HepG2 (cell line): Measurements from ENCODE around the gene NCBP3. TPM values are rescaled to one million over a fixed set of nuclear protein-coding genes. Genes with fewer than 3 reads are reported as not detected.

ENCODE experiments used
- ATAC-seq: fragments of 200-7000 bp; cut with Tn5 transposase; 3 replicates; pipeline ENCODE4 v1.9.1; 2020; ENCODE audit warnings: mild to moderate bottlenecking, moderate library complexity
- BruUV-seq: library from RNA; stranded (reverse); fragments of 400-500 nt; replicated peaks from 2 replicates; lab custom pipeline; 2021; lab: Mats Ljungman, UMichigan
- CTCF ChIA-PET: fragments of 300-600 bp; formaldehyde crosslinking; extraction: SDS; loops from one replicate; lab custom pipeline; 2021; ENCODE audit warnings: low total read pairs, inconsistent platforms, low intra/inter-chr PET ratio; lab: Yijun Ruan, JAX
- POLR2A ChIA-PET: fragments of 350-600 bp; sonication (Branson Sonifier 250); formaldehyde crosslinking; loops from one replicate; lab custom pipeline; 2020; ENCODE audit warnings: antibody characterized with exemption, inconsistent platforms; lab: Yijun Ruan, JAX
- DNase-seq: peaks from one replicate; pipeline ENCODE4 v3.0.0-alpha.2; 2015; ENCODE audit warnings: low spot score
- FAIRE-seq: peaks from 3 replicates; lab custom pipeline; 2011; peaks lifted over from hg19 to GRCh38; lab: Jason Lieb, UNC
- H2AFZ ChIP-seq: one replicate; pipeline ENCODE4 v1.6.1; 2011; ENCODE audit warnings: low read length, inconsistent platforms
- H3K27ac ChIP-seq: fragments of 300-600 bp; 3 replicates; pipeline ENCODE4 v1.8.0; 2011; ENCODE audit warnings: mixed run types, mild to moderate bottlenecking, mixed read lengths, low read length, inconsistent platforms; ENCODE audit not compliant: insufficient read depth; ENCODE audit errors: extremely low read length
- H3K27me3 ChIP-seq, 2 experiments: fragments of 200-600 bp in 1 of 2; 2 replicates in 1 of 2; 3 replicates in 1 of 2; pipeline versions ENCODE4 v1.6.0 to v1.8.0; 2011; ENCODE audit warnings: low read length in 2 of 2, mild to moderate bottlenecking in 2 of 2, moderate library complexity in 2 of 2, inconsistent platforms in 1 of 2; ENCODE audit not compliant: insufficient read depth in 2 of 2, control insufficient read depth in 1 of 2
- H3K36me3 ChIP-seq, 2 experiments: fragments of 200-600 bp in 1 of 2; replicated peaks in 1 of 2; 2 replicates in 1 of 2; 3 replicates in 1 of 2; pipeline versions ENCODE4 v1.5.1 to v1.8.0; 2011; ENCODE audit warnings: low read length in 2 of 2, inconsistent platforms in 1 of 2; ENCODE audit not compliant: insufficient read depth in 2 of 2, control insufficient read depth in 1 of 2
- H3K4me1 ChIP-seq: 2 replicates; pipeline ENCODE4 v1.5.1; 2012; ENCODE audit warnings: low read length, inconsistent platforms; ENCODE audit not compliant: insufficient read depth
- H3K4me2 ChIP-seq: 2 replicates; pipeline ENCODE4 v1.6.0; 2011; ENCODE audit warnings: low read depth, low read length, inconsistent platforms
- H3K4me3 ChIP-seq, 3 experiments: fragments of 200-600 bp in 1 of 3; sonication (generic), shearing (Covaris generic) in 1 of 3; replicated peaks in 1 of 3; 2 replicates each; pipeline ENCODE4 v1.5.1; 2011 to 2016; ENCODE audit warnings: low read length in 3 of 3, inconsistent platforms in 2 of 3, low read depth in 2 of 3, mild to moderate bottlenecking in 2 of 3, control low read depth in 1 of 3, mixed read lengths in 1 of 3; ENCODE audit not compliant: insufficient read depth in 1 of 3
- H3K79me2 ChIP-seq: one replicate; pipeline ENCODE4 v1.6.1; 2011; ENCODE audit warnings: low read length, inconsistent platforms; ENCODE audit not compliant: insufficient read depth
- H3K9ac ChIP-seq: 2 replicates; pipeline ENCODE4 v1.6.0; 2011; ENCODE audit warnings: mild to moderate bottlenecking, low read depth, low read length, inconsistent platforms; ENCODE audit not compliant: insufficient read depth
- H3K9me3 ChIP-seq: 2 replicates; pipeline ENCODE4 v1.5.1; 2012; ENCODE audit warnings: mild to moderate bottlenecking, low read length
- H4K20me1 ChIP-seq: 2 replicates; pipeline ENCODE4 v1.6.0; 2011; ENCODE audit warnings: inconsistent platforms, mild to moderate bottlenecking, low read length, moderate library complexity; ENCODE audit not compliant: insufficient read depth
- CEBPG ChIP-seq: IDR thresholded peaks from 2 replicates; pipeline ENCODE4 v1.6.1; 2016
- DZIP1 ChIP-seq: sonication (generic); formaldehyde crosslinking; IDR thresholded peaks from 2 replicates; pipeline ENCODE4 v1.5.0; 2020; ENCODE audit warnings: mild to moderate bottlenecking, missing genetic modification reagents
- ETS1 ChIP-seq: sonication (generic); formaldehyde crosslinking; IDR thresholded peaks from 2 replicates; pipeline ENCODE4 v1.4.0; 2020; ENCODE audit warnings: missing genetic modification reagents
- FOXK1 ChIP-seq: sonication (generic); formaldehyde crosslinking; IDR thresholded peaks from 2 replicates; pipeline ENCODE4 v1.4.0; 2020; ENCODE audit warnings: low read depth, missing genetic modification reagents, borderline replicate concordance
- KDM6A ChIP-seq: IDR thresholded peaks from 2 replicates; pipeline ENCODE4 v1.6.1; 2016; ENCODE audit warnings: low read depth
- MEIS1 ChIP-seq: sonication (generic); formaldehyde crosslinking; IDR thresholded peaks from 2 replicates; pipeline ENCODE4 v1.9.0; 2021; ENCODE audit warnings: mild to moderate bottlenecking, missing genetic modification reagents, moderate library complexity, borderline replicate concordance
- MIXL1 ChIP-seq: IDR thresholded peaks from 2 replicates; pipeline ENCODE4 v1.6.1; 2016
- MXD4 ChIP-seq: IDR thresholded peaks from 2 replicates; pipeline ENCODE4 v1.6.1; 2016; ENCODE audit warnings: mild to moderate bottlenecking, missing biosample characterization, missing genetic modification reagents
- RAD21 ChIP-seq: fragments of 450-650 bp; formaldehyde crosslinking; IDR thresholded peaks from 2 replicates; pipeline ENCODE4 v1.5.0; 2020; ENCODE audit warnings: mild to moderate bottlenecking
- SCMH1 ChIP-seq: sonication (generic); formaldehyde crosslinking; IDR thresholded peaks from 2 replicates; pipeline ENCODE4 v1.9.0; 2021; ENCODE audit warnings: missing genetic modification reagents, mild to moderate bottlenecking, borderline replicate concordance
- ZBTB46 ChIP-seq: sonication (generic); formaldehyde crosslinking; IDR thresholded peaks from 2 replicates; pipeline ENCODE4 v1.4.0; 2020; ENCODE audit warnings: mild to moderate bottlenecking, missing genetic modification reagents, borderline replicate concordance
- ZFP37 ChIP-seq: sonication (generic); formaldehyde crosslinking; IDR thresholded peaks from 2 replicates; pipeline ENCODE4 v1.4.0; 2020; ENCODE audit warnings: missing genetic modification reagents, borderline replicate concordance
- ZHX1 ChIP-seq: sonication (generic); formaldehyde crosslinking; IDR thresholded peaks from 2 replicates; pipeline ENCODE4 v1.8.1; 2022; ENCODE audit warnings: low read depth, mild to moderate bottlenecking, missing genetic modification reagents
- ZNF382 ChIP-seq: sonication (generic); formaldehyde crosslinking; IDR thresholded peaks from 2 replicates; pipeline ENCODE4 v1.5.0; 2020; ENCODE audit warnings: missing genetic modification reagents, mild to moderate bottlenecking, borderline replicate concordance
- ZNF446 ChIP-seq: sonication (generic); formaldehyde crosslinking; IDR thresholded peaks from 2 replicates; pipeline ENCODE4 v1.5.0; 2020; ENCODE audit warnings: mild to moderate bottlenecking, missing genetic modification reagents
- ZNF512 ChIP-seq: sonication (generic); formaldehyde crosslinking; IDR thresholded peaks from 2 replicates; pipeline ENCODE4 v1.4.0; 2020; ENCODE audit warnings: mild to moderate bottlenecking, missing genetic modification reagents
- WGBS: methylation state at CpG from one replicate; pipeline ENCODE4 v1.1.6; 2017; ENCODE audit warnings: low lambda C conversion rate; 5-methylcytosine and 5-hydroxymethylcytosine counted together
- in situ Hi-C: cut with HindIII; loops from 2 replicates; pipeline ENCODE4 v1.10.0; 2017; ENCODE audit warnings: low pct_unique_long_range_greater_than_20kb; ENCODE audit not compliant: extremely low pct_ligation_motif_present
- intact Hi-C: fragments of 100-400 bp; cut with micrococcal nuclease; formaldehyde crosslinking; loops from one replicate; pipeline ENCODE4 v1.10.0; 2022; ENCODE audit not compliant: unreplicated experiment
- polyA plus RNA-seq, 8 experiments: library from polyadenylated mRNA; depleted of rRNA in 3 of 8; stranded (reverse) in 7 of 8; unstranded in 1 of 8; fragments of >200 nt; fragmentation: Illumina TruSeq in 4 of 8; extraction: Trizol in 4 of 8; gene quantifications; 2 replicates each; pipeline versions ENCODE4 v1.2.1 to v1.2.3, GENCODE V29; 2011 to 2016; ENCODE audit warnings: low read depth in 4 of 8, missing spikeins in 1 of 8, mixed read lengths in 1 of 8; ENCODE audit not compliant: insufficient read depth in 1 of 8
- total RNA-seq, 5 experiments: library from RNA; depleted of rRNA; stranded (reverse); fragments of >200 nt; fragmentation: Illumina TruSeq; extraction: Trizol; gene quantifications; 2 replicates each; pipeline ENCODE4 v1.2.3, GENCODE V29; 2016; ENCODE audit warnings: low read depth in 1 of 5

NCBP3 gene
- total and polyA plus RNA-seq, 2 of the 13 experiments (the other 11 are each of a cell fraction or from before 2014, with no cell fraction given): 19.5 to 24.8 TPM

- FAIRE-seq (no peak), DNase-seq (no peak), ATAC-seq (no peak)
- H4K20me1 ChIP-seq: no peaks in the 10 kb centered on the region
- H3K4me1 ChIP-seq: peaks cover 11% of the 10 kb centered on the region
- CTCF ChIA-PET: no interaction called here
- no peak overlapping the region for H3K9ac ChIP-seq
- no peak overlapping the region for H2AFZ ChIP-seq
- POLR2A ChIA-PET: no interaction called here
- BruUV-seq: no TSS peak
- H3K4me3 ChIP-seq: no peak overlapping the region
- no peaks in the 10 kb centered on the region; a peak in 1 of 5 replicates for H3K27me3 ChIP-seq
- in situ Hi-C loops (no loop called here), intact Hi-C loops (no loop called here)
- H3K9me3 ChIP-seq: no peaks in the 10 kb centered on the region
- H3K36me3 ChIP-seq: no peaks in the 10 kb centered on the region
- H3K4me2 ChIP-seq: no peak overlapping the region
- WGBS: 62% methylated on average over 2 of the region's 2 CpGs
- no peaks in the 10 kb centered on the region for H3K79me2 ChIP-seq
- H3K27ac ChIP-seq: peak overlapping the region; percentile 13
- TF ChIP-seq MXD4 (CRISPR knock-in tag): no peak
- TF ChIP-seq KDM6A (CRISPR knock-in tag): no peak
- no peak for TF ChIP-seq ZNF446 (CRISPR knock-in tag)
- TF ChIP-seq MIXL1 (CRISPR knock-in tag): no peak
- TF ChIP-seq CEBPG: no peak
- TF ChIP-seq ZBTB46 (CRISPR knock-in tag): no peak
- no peak for TF ChIP-seq DZIP1 (CRISPR knock-in tag)
- no peak for TF ChIP-seq ZFP37 (CRISPR knock-in tag)
- TF ChIP-seq MEIS1 (CRISPR knock-in tag): no peak
- no peak for TF ChIP-seq FOXK1 (CRISPR knock-in tag)
- no peak for TF ChIP-seq RAD21 (CRISPR knock-in tag)
- TF ChIP-seq SCMH1 (CRISPR knock-in tag): no peak
- TF ChIP-seq ZNF512 (CRISPR knock-in tag): no peak
- no peak for TF ChIP-seq ETS1 (CRISPR knock-in tag)
- TF ChIP-seq ZHX1: no peak
- TF ChIP-seq ZNF382 (CRISPR knock-in tag): no peak
Observed at GRCh38 chr17:3788200-3788599, 57.8 kb downstream of the NCBP3 start.
